Measurements from ENCODE around the gene SPTBN2.

Gene SPTBN2

GRCh38 chr11:66637557-66638176, 91.3 kb downstream of the SPTBN2 start:
- DNase-seq = no peak

GRCh38 chr11:66636411-66636810, 92.6 kb downstream of the SPTBN2 start:
- DNase-seq = no peak
